HG03280 (cell line): ENCODE data around the gene BPIFA3.

Source experiments
- ATAC-seq: cut with Tn5 transposase; IDR thresholded peaks from one replicate; pipeline ENCODE4 v1.9.1; 2021; ENCODE audit warnings: mild to moderate bottlenecking, moderate library complexity; ENCODE audit not compliant: unreplicated experiment

The BPIFA3 gene

DNA sequence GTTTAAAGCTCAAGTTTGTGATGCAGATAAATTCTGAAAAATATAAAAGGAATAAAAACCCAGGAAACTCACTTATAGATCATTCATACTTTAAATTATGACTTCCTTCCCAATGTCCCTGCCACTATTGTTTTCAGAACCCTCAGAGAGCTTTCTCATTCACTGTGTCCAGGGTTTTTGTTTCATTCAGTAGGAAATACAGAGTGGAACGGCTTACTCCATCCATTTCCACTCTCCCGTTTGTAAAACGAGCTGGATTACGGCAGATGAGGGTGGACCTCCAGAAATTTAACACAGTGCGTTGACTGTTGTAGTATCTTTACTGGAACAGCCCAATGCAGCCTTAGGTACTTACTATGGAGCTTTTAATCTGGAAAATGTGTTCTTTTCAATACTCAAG, 42.2 kb downstream of the BPIFA3 start:
- ATAC-seq = no peak

DNA sequence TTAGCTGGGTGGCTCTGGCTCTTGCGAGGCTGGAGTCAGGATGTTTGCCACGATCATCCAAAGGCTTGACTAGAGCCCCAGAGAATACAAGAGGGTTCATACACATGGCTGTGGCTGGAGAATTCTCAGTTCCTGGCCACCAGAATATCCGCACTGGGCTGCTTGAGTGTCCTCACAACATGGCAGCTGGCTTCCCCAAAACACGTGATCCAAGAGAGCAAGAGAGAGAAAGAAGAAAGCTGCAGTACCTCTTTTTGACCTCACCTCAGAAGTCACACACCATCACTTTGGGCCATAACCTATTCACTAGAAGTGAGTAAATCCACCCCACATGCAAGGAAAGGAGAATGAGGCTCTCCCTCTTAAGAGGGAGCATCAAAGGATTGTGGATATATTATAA, 44.3 kb downstream of the BPIFA3 start:
- ATAC-seq = no peak

DNA sequence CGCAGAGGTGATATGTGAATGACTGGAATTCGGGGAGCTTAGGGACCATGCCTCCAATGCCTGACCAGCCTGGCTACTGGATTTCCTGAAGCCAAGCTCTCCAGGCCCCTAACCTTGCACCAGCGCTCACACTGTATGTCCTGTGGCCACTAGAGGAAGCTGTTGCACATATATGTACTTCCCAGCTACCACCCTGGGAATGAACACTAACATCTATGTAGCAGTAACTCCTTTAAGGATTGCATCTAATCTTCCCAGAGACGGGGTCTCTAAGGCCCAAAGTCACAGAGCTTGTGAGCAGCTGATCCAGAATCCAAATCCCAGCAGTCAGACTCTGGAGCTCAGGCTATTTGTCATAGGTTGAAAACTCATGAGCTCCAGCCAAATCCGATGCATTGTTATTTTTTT, 45.5 kb downstream of the BPIFA3 start:
- no peak for ATAC-seq

DNA sequence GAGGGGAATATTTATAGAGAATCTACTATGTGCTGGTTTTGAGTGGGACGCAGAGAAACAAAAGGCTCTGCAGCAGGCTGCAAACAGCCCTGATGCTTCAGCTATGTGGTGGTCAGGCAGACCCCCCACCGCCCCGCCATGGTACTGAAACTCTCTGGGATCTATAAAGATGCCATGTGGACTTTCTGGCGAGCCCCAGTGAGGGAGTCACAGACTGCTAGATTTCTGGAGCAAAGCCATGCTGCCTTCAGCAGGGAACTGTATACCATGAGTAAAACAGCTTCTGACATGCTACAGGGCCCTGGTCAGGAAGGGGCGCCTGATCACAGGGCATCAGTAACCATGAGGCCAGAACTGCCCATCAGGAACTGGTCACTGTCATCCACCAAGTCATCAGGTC, 46.6 kb downstream of the BPIFA3 start:
- ATAC-seq = no peak

DNA sequence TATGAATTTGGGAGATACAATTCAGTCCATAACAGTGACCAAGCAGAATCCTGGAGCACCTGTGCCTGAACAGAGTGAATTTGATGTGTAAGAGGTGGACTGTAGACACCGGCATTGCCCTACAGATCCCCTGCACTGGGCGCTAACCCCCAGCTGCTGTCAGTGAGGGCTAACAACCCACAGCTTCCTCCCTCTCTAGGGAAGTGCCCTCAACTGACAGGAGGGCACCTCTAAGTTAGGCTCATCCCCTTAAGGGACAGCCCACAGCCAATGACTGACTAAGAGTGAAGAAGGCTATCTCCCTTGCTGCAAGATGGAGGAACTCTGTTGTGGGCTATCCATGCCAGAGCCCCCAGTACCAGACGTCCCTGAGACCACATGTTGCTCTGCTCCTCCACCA, 50.5 kb downstream of the BPIFA3 start:
- no peak for ATAC-seq

DNA sequence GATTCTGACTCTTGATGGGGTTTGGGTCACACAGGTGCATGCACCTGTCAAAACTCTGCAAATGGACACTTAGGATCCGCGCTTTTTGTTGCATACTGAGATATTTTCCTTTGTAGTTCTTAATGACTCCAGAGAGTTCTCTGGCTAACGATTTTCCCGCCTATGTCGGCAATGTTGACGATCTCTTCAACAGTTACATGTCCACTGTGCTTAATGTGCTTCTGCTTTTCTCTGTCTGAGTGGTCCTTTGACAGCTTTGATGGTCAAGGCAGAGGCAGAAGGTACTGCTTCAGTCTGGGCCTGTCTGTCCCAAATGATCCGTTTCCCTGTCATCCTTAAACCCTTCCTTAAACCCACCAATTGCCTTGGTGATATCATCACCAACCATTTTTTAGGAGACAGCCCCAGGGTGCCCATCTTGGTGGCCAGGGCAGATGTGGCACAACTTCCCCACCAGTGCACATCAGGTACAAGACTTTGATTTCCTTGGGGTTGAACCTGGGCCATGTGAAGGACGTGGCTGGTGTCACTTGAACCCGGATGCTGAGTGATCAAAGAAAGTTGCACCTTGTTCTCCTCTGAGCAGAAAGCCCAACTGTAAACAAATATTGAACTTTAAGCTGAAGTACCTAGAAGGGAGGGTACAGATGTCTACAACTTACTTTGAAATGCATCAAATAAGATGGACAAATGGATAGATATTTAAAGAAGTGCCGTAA, 55.2 kb downstream of the BPIFA3 start:
- ATAC-seq = no peak

DNA sequence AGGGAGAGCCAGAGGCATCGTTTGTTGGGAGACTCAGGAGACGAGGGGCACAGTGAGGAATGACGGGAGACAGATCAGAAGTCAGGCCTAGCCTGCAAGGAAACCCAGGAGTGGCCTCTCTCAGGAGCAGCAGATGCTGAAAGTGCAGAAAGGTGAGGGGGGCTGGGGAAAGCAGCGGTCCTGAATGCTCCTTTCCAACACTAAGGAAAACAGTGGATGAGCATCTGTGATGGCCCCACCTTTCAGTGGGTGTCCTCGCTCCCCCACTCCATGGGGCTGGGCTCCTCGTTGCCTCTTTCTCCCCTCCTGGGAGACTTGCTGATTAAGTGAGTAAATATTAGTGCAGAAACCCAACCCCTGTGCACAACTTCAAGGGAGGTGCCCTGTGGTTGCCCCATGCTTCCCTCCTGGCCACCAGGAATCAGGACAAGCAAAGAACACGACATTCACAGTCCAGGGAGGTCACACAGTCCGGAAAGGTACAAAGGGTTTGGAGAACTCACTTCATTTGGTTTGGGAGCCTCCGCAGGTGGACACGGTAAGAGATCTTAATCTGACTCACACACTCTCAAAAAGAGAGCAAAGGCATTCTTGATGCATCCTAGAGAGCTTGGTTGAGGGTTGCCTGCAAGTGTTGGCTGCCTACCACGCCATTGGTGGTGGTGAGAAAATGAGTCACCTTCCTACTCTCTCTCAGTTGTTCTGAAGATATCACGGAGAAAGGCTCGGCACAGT, 56.1 kb downstream of the BPIFA3 start:
- no peak for ATAC-seq

DNA sequence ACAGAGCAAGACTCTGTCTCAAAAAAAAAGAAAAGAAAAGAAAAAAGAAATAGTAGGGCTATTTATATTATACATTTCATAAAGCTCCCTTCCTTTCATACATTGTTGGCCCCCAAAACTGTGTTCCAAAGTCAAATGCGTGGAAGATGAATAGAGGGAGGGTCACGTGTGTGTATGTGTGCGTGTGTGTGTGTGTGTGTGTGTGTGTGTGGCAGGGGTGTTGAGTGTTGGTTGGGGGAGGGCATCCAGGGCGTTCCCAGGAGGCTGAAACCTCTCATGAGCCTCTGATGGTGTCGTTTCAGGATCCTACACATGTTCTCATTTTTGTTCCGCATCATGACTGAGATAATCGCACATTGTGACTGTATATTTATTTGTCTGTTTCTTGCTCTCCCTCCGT, 58.1 kb downstream of the BPIFA3 start:
- ATAC-seq = no peak

DNA sequence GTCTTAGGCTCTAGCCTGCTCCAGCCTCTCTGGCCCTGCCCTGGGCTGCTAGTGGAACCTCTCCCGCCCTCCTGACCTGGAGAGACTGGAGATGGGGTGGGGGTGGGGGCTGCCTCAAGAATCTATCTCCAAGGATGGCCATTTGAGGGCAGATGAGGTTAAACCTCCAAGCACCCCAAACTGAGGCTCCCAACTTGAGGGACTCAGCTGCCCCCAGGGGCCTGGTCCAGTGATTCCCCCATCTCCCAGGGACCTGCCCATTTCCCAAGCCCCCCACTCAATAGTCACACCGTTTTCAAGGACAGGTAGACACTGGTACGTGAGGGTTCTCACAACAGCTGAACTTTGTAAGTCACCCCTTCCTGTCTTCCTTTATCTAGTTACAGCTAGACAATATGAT, 58.7 kb downstream of the BPIFA3 start:
- ATAC-seq = no peak

DNA sequence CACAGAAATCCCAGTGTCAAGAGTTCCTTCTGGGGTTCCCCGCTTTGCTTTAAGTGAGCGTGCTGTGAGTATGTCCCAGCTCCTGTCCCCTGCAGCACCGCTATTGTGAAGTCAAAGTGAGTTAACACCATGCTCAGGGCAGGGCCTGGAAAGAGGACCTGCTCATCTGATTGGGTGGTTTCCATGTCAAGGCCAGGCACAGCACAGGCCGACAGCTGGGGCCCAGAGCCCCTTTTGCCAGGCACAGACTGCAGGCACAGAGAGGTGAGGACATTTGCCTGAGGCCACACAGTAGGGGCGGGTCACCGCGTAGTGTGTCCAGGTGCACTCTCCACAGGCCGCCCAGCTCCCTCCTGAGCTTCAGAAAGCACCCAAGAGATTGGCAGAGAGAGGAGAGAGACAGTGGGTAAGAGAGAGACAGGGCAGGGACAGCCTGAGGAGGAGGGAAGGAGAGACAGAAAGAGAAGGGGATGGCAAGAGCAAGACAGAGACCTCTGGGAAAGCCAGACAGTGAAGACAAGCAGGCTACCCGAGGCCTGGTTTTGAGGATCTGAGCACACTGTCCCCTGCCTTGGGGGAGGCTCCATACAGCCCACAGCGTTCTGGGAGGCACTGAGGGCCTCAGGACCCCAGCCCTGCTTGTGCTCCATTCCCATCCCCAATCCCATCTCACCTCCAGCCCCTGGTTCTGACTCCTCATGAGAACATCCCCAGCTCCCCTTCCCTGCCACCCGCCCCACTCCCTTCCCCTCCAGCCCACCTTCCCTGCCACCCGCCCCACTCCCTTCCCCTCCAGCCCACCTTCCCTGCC, 59.4 kb downstream of the BPIFA3 start:
- ATAC-seq = no peak
